ENCODE measurements around the gene COA1.
"Not testable (repeated sequence)": the region's sequence is repeated elsewhere in the genome, so short reads cannot be mapped to it uniquely, and the experiment has no call there.

Gene COA1

DNA sequence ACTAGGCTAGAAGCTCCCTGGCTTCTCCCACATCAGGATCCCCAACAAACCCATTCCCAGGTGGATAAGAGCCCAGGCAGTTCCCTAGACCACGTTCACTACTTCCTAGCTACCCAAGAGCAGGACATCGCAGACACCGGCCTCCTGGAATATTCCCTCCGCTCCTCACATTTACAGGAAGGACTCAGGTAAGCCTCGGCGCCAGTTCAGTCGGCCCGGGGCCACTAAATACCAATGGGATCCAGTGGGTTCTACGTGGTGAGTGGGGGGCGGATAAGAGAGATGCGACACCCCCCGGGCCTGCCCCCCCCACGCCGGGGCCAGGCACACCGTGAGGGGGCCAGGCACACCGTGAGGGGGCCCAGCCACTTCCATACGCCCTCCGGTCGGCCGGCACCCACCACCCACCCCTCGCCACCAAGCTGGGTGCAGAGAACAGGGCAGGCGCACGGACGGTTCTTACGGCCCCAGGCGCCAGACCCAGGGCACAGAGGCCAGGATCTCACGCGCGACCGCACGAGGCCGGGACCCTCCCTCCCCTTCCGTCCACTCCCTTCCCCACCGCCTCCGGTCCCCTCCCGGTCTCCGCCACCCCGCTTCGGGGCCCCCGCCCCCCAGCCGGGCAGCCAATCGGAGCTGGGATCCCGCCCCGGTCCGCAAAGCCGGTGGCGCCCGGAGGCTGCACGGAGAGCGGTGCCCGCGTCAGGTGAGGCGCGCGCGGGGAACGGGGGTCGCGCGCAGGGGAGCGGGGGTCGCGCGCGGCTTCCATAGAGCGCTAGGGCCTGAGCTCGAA lies 28.9 kb upstream of the COA1 start, which contains the start of gene BLVRA:
BLVRA (plus strand) TSS at position 652 of the 793 bp plus-strand sequence. CDS start 12,479 bp downstream, outside the sequence.
- DNase-seq: peak; percentile 42

DNA sequence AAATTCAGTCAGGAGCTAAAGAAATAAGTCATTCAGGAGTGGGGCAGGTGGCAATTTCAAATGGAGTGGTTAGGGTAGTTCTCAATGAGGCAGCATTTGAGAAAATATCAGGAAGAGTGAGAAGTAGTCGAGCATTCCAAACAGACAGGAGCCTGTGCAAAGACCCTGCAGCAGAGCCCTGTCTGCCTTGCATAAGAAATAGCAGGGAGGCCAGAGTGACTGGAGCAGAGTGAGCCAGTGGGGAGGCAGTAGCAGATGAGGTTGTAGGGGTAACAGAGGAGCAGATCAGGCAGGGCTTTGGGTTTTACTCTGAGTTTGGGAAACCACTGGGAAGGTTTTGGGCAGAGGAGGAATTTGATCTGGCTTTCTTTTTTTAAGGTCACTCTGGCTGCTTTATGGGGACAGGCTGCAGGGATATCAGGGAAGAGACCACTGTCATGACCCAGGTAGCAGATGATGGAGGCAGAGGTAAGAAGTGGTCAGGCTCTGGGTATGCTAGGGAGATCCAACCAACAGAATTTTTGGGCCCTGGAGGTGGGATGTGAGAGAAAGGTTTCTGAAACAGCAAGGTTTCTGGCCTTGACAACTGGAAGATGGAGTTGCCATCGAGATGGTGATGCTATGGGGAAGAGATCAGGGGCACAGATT lies 27.9 kb upstream of the COA1 start:
- DNase-seq: no peak

- no peak for DNase-seq
Observed at GRCh38 chr7:43756368-43757072, 27.2 kb upstream of the COA1 start.

DNA sequence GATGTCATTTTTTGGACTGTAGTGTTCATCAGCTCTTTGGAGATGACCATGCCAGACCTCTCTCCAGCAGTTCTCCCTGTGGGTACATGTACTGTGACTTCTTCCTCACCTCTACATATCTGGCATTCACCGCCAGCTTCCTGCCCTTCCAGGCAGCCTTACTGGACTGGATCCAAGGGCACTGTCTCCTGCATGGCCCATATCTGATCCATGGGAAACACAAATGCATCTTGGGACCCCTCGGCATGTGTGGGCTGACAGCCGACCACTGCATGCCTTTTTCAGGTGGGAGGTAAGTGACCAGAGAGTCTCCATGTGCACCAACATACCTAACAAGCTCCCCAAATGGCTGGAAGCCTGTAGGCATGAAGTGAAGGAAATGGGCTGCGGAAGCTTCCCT lies 25.3 kb upstream of the COA1 start:
- DNase-seq: no peak

DNA sequence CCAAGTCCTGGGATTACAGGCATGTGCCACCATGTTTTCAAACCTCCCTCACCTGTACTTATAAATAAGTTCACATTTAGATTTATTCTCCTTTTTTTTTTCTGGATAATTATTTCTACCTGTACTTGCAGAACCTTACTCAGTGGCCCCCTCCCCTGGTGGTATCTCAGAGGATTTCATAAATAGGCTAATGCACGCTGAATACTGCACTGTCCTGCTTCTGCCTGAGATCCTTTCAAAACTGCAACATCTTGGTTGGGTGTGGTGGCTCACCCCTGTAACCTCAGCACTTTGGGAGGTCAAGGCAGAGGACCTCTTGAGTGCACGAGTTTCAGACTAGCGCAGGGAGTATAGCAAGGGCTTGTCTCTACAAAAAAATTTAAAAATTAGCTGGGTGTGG lies 24.5 kb upstream of the COA1 start:
- DNase-seq: no peak

DNA sequence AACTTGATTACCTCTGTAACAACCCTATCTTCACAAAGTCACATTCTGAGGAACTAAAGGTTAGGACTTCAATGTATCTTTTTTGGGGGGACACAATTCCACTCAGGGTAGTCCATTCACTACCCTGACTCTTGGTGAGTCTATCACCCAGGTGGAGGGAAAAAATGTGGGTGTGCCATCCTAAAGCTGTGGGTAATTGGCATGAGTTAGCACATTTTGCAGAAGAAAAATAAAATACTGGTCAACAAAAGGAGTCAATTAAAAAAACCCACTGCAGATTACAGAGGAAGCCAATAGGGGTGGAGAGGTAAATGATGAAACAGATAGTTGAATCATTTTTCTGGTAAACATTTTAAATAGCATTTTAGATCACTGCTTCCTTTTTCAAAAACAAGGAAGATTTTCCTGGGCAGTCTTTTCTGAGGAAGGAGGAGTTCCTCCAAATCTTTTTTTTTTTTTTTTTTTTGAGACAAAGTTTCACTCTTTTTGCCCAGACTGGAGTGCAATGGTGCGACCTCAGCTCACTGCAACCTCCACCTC lies 24.0 kb upstream of the COA1 start:
- no peak for DNase-seq

DNA sequence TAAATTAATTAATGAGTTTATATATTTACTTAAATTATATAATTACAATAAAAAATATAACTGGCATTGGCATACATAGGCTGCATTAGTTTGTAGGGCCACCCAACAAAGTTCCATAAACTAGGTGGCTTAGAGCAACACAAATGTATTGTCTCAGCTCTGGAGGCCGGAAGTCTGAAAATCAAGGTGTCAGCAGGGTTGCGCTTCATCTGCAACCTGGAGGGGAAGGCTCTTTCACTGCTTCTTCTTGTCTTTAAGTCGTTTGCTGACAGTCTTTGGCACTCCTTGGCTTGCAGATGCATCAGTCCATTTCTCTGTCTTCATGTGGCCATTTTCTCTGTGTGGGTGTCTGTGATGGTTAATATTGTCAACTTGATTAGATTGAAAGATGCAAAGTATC lies 23.1 kb upstream of the COA1 start:
- DNase-seq: no peak

DNA sequence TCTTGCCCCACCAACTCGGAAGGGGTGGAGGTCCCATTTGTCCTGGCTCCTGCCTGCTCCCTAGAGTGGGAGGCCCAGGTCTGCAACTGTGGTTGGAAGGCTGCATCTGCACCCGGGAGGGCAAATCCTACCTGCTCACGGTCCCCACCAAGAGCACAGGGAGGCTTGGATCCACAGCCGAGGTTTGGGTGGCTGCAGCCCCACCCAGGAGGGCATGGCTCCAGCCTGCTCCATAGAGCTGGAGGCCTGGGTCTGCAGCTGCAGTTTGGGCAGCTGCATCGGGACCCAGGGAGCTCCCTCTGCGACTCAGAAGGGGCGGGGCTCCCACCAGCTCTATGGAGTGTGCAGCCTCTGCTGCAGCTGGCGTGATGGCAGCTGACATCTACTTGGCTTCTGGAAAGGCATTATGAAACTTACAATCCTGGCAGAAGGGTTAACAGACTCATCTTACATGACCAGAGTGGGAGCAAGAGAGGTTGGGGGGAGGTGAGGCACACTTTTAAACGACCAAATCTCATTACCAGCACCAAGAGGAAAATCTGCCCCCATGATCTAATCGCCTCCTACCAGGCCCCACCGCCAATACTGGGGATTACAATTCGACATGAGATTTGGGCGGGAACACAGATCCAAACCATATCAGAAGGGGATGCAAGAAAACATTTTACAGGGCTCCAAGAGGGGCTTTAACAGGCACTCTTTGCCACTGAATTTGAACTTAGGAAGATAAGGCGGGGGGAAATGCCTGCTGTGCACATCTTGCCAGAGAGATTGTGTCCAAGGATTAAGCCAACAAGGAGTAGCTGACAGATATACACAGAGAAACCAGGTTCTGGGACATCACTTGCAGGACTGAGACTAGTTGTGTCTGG lies 20.9 kb upstream of the COA1 start:
- no peak for DNase-seq

- no peak for DNase-seq
Observed at GRCh38 chr7:43749383-43749940, 20.1 kb upstream of the COA1 start.

- DNase-seq: no peak
Observed at GRCh38 chr7:43747328-43748105, 18.2 kb upstream of the COA1 start.

- no peak for DNase-seq
Observed at GRCh38 chr7:43742692-43743091, 13.4 kb upstream of the COA1 start.

DNA sequence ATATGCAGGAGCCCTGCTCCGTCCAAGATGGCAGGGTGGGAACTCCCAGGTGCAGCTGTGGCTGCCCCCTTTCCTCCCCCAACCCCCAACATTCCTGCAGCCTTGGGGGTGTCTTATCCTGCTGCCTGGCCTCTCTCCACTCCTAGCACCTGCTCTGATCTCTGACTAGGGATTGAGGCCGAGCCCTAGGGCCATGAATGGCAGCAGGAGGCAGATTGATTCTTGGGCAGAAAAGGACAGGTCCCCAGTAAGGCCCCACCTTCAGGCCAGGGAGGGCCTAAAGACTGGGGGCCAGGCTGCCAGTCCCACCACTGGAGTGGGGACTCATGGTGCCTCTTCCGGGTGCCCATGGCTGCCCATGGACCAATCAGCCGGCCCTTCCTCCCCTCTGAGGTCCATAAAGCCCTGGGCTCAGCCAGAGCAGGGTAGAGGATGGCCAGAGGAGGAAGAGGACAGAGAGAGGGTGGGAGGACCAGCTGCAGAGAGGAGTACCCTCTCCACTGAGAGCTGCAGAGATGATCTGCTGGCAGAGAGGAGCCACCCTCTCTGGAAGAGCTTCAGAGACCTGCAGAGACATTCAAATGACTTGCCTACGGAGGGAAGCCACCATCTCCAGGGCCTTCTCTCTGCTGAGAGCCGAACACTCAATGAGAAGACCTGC lies 8.3 kb upstream of the COA1 start:
- no peak for DNase-seq

GRCh38 chr7:43735802-43736603 lies 6.7 kb upstream of the COA1 start:
- no peak for DNase-seq

GRCh38 chr7:43735403-43735801 lies 6.1 kb upstream of the COA1 start:
- no peak for DNase-seq

DNA sequence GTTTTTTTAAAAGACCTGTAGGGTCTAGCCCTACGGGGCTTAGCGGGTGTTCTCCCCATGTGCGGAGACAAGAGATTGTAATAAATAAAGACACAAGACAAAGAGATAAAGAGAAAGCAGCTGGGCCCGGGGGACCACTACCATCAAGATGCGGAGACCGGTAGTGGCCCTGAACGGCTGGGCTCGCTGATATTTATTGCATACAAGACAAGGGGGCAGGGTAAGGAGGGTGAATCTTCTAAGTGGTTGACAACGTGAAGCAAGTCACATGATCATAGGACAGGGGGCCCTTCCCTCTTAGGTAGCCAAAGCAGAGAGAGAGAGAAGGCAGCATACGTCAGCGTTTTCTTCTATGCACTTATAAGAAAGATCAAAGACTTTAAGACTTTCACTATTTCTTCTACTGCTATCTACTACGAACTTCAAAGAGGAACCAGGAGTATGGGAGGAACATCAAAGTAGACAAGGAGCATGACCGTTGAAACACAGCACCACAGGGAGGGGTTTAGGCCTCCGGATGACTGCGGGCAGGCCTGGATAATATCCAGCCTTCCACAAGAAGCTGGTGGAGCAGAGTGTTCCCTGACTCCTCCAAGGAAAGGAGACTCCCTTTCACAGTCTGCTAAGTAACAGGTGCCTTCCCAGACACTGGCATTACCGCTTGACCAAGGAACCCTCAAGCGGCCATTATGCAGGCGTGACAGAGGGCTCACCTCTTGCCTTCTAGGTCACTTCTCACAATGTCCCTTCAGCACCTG lies 5.4 kb upstream of the COA1 start:
- not testable (repeated sequence) for DNase-seq

DNA sequence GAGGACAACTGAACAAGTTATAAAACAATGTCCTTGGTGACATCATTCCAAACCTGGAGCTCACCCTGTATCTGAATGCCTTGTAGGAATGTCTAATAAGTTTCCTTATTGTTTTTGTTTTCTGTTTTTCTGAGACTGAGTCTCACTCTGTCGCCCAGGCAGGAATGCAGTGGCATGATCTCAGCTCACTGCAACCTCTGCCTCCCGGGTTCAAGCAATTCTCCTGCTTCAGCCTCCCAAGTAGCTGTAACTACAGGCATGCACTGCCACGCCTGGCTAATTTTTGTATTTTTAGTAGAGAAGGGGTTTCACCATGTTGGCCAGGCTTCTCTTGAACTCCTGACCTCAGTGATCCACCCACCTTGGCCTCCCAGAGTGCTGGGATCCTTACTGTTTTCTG lies 2.2 kb upstream of the COA1 start:
- not testable (repeated sequence) for DNase-seq

- DNase-seq: no peak
Observed at GRCh38 chr7:43729924-43730248, 563 bp upstream of the COA1 start.

DNA sequence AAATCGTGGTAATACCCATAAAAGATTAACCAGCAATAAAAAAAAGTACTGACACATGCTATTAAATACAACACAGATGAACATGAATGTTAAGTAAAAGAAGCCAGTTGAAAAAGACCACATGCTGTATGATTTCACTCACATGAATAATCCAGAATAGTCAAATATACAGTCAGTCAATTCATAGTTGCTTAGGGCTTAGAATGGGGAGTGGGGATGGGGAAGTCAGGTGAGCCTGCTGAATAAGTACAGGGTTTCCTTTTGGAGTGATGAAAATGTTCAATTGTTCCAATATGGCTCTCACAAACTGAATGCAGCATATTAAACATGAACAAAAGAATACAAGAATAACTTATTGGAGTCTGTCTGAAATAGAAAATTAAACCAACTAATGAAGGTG lies 1.8 kb downstream of the COA1 start:
- DNase-seq: no peak

DNA sequence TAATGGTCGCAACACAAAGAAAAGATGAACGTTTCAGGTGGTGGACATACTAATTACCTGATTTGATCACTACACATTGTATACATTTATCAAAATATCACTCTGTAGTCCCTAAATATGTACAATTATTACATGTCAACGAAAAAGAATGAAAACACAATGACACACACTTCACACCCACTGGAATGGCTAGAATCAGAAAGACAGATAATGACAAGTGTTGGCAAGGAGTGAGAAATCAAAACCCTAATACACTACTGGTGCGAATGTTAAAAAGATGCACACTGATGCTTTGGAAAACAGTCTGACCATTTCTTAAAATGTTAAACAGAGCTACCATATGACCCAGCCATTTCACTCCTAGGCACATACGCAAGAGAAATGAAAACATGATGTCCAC lies 2.3 kb downstream of the COA1 start:
- DNase-seq: no peak
